ENCODE measurements around the gene RRAS. TPM values are rescaled to one million over a fixed set of nuclear protein-coding genes. Genes with fewer than 3 reads are reported as not detected.

Gene RRAS
- polyA plus RNA-seq, 2 donors, result 45.1 to 46.0 TPM

- H3K36me3 ChIP-seq (ENCODE audit: control insufficient read depth in 2 of 2, insufficient read depth in 2 of 2, low read length in 1 of 2), result peaks cover 4 to 29% of the 10 kb centered on the region in 2 donors
- H3K27ac ChIP-seq (ENCODE audit: low read depth in 2 of 2, low read length in 1 of 2), result no peak overlapping the region
- no peaks in the 10 kb centered on the region for H3K9me3 ChIP-seq (ENCODE audit: control insufficient read depth in 2 of 2, insufficient read depth in 1 of 2, low read depth in 1 of 2, low read length in 1 of 2)
- no peak overlapping the region for H3K4me3 ChIP-seq (ENCODE audit: low read depth in 1 of 2, low read length in 2 of 2)
- peaks cover 0 to 2% of the 10 kb centered on the region in 2 donors for H3K4me1 ChIP-seq (ENCODE audit: control insufficient read depth in 2 of 2, insufficient read depth in 2 of 2, low read length in 1 of 2)
- WGBS, 2 donors, result 86 to 91% methylated on average over 11 of the region's 11 CpGs
- H3K27me3 ChIP-seq (ENCODE audit: control insufficient read depth in 1 of 2, insufficient read depth in 2 of 2, low read length in 2 of 2), result no peaks in the 10 kb centered on the region
Observed at GRCh38 chr19:49645592-49645991, 5.6 kb upstream of the RRAS start.

GRCh38 chr19:49643466-49643865 lies 3.5 kb upstream of the RRAS start:
- H3K27ac ChIP-seq (ENCODE audit: low read depth in 2 of 2, low read length in 1 of 2), result peak overlapping the region in 1 of 2 donors; percentile 0
- H3K9me3 ChIP-seq (ENCODE audit: control insufficient read depth in 2 of 2, insufficient read depth in 1 of 2, low read depth in 1 of 2, low read length in 1 of 2), result no peaks in the 10 kb centered on the region
- H3K4me1 ChIP-seq (ENCODE audit: control insufficient read depth in 2 of 2, insufficient read depth in 2 of 2, low read length in 1 of 2), result peaks cover 0 to 2% of the 10 kb centered on the region in 2 donors
- no peaks in the 10 kb centered on the region for H3K27me3 ChIP-seq (ENCODE audit: control insufficient read depth in 1 of 2, insufficient read depth in 2 of 2, low read length in 2 of 2)
- no peak overlapping the region for H3K4me3 ChIP-seq (ENCODE audit: low read depth in 1 of 2, low read length in 2 of 2)
- WGBS, 2 donors, result 61 to 68% methylated on average over 2 of the region's 2 CpGs
- peaks cover 4 to 18% of the 10 kb centered on the region in 2 donors for H3K36me3 ChIP-seq (ENCODE audit: control insufficient read depth in 2 of 2, insufficient read depth in 2 of 2, low read length in 1 of 2)

GRCh38 chr19:49642492-49643035 lies 2.6 kb upstream of the RRAS start:
- Histone ChIP-seq H3K27ac (ENCODE audit: low read depth in 2 of 2, low read length in 1 of 2) (peak overlapping the region; percentile 93 to 95), H3K27me3 (ENCODE audit: control insufficient read depth in 1 of 2, insufficient read depth in 2 of 2, low read length in 2 of 2) (no peaks in the 10 kb centered on the region), H3K36me3 (ENCODE audit: control insufficient read depth in 2 of 2, insufficient read depth in 2 of 2, low read length in 1 of 2) (peaks cover 4 to 18% of the 10 kb centered on the region in 2 donors), H3K9me3 (ENCODE audit: control insufficient read depth in 2 of 2, insufficient read depth in 1 of 2, low read depth in 1 of 2, low read length in 1 of 2) (no peaks in the 10 kb centered on the region), H3K4me3 (ENCODE audit: low read depth in 1 of 2, low read length in 2 of 2) (peak overlapping the region; percentile 89 to 95), H3K4me1 (ENCODE audit: control insufficient read depth in 2 of 2, insufficient read depth in 2 of 2, low read length in 1 of 2) (peaks cover 0 to 2% of the 10 kb centered on the region in 2 donors)
- 4 to 6% methylated on average over 5 of the region's 5 CpGs for WGBS, 2 donors

DNA sequence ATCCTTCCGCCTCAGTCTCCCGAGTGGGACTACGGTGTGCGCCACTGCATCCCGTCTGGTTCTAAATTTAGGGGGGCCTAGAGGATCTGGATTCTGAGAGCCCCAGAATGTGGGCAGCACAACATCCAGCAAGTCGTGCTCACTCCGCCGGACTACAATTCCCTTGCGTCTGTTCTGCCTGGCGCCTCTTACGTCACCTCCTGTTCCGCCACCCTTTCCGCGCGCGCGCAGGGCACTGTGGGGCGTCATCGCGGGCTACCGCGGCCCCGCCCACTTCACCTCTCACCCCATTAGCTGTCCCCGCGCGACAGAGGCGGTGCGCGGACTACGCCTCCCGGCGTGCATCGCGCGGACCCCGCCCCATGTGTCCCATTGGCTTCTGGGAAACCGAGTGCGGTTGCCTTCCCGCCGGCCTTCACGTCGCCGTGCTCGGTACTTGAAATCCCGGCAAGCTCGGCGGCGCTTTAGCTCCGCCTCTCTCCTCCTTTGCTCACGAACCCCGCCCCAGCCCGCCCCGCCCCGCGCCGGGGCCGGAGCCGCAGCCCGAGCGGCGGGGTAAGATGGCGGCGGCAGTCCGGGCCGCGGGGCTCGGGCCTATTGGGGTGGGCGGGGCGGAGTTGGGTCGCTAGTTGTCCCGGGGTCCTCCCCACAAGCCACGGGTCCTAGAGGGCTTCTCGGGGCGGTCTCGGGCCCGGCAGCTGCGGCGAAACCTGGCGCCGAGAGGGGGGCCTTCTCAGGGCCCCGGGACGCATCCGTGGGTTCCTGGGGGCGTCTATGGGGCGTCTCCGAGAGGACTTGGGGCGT lies 1.9 kb upstream of the RRAS start, which contains the start of gene SCAF1:
Gene SCAF1, plus strand, starts transcription at position 522 of the 804 bp plus-strand sequence. CDS start 2,818 bp downstream, outside the sequence.
- peaks cover 0 to 12% of the 10 kb centered on the region in 2 donors for H3K36me3 ChIP-seq (ENCODE audit: control insufficient read depth in 2 of 2, insufficient read depth in 2 of 2, low read length in 1 of 2)
- no peaks in the 10 kb centered on the region for H3K9me3 ChIP-seq (ENCODE audit: control insufficient read depth in 2 of 2, insufficient read depth in 1 of 2, low read depth in 1 of 2, low read length in 1 of 2)
- H3K27me3 ChIP-seq (ENCODE audit: control insufficient read depth in 1 of 2, insufficient read depth in 2 of 2, low read length in 2 of 2), result no peaks in the 10 kb centered on the region
- peak within 1 kb of the TSS; percentile 89 to 95 for H3K4me3 ChIP-seq (ENCODE audit: low read depth in 1 of 2, low read length in 2 of 2)
- H3K4me1 ChIP-seq (ENCODE audit: control insufficient read depth in 2 of 2, insufficient read depth in 2 of 2, low read length in 1 of 2), result peaks cover under 1 to 2% of the 10 kb centered on the region in 2 donors
- H3K27ac ChIP-seq (ENCODE audit: low read depth in 2 of 2, low read length in 1 of 2), result peak within 1 kb of the TSS; percentile 95 to 99
- WGBS, 2 donors, result 0 to 1% methylated on average over 85 to 87 of the region's 87 CpGs

DNA sequence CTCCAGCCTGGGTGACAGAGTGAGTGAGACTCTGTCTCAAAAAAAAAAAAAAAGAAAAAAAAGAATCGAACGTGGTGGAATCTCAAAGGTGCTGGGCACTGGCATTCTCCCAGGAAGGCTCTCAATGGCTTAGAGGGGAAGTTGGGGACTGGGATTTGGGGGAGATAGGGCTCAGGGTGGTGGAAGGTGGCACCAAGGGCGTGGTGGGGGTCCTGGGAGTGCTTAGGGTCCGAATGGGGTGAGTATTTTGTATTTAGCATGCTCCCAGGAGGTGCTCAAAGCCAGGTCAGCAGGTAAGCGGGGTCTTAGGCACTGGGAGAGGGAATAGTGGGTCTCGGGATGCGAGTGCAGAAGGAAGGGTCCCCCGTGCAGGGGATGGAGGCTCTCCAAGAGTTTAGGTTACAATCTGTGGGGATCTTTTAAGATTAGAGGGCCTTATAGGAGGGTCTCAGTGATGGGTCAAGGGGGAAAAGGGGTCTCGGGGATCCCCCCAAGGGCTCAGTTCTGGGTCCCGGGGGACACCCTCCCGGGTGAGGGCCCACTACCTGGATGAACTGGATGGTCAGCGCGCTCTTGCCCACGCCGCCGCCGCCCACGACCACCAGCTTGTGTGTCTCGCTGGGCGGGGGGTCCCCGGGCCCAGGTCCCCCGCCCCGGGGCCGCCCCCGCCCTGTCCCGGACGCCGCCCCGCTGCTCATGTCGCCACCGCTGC lies 386 bp downstream of the RRAS start:
- WGBS, 2 donors, result 3 to 4% methylated on average over 29 to 31 of the region's 31 CpGs
- Histone ChIP-seq H3K4me3 (ENCODE audit: low read depth in 1 of 2, low read length in 2 of 2) (peak overlapping the region; percentile 52 to 55), H3K27me3 (ENCODE audit: control insufficient read depth in 1 of 2, insufficient read depth in 2 of 2, low read length in 2 of 2) (no peaks in the 10 kb centered on the region), H3K27ac (ENCODE audit: low read depth in 2 of 2, low read length in 1 of 2) (peak overlapping the region; percentile 92 to 95), H3K36me3 (ENCODE audit: control insufficient read depth in 2 of 2, insufficient read depth in 2 of 2, low read length in 1 of 2) (no peaks in the 10 kb centered on the region), H3K9me3 (ENCODE audit: control insufficient read depth in 2 of 2, insufficient read depth in 1 of 2, low read depth in 1 of 2, low read length in 1 of 2) (no peaks in the 10 kb centered on the region), H3K4me1 (ENCODE audit: control insufficient read depth in 2 of 2, insufficient read depth in 2 of 2, low read length in 1 of 2) (peaks cover 6% of the 10 kb centered on the region in 2 donors)

DNA sequence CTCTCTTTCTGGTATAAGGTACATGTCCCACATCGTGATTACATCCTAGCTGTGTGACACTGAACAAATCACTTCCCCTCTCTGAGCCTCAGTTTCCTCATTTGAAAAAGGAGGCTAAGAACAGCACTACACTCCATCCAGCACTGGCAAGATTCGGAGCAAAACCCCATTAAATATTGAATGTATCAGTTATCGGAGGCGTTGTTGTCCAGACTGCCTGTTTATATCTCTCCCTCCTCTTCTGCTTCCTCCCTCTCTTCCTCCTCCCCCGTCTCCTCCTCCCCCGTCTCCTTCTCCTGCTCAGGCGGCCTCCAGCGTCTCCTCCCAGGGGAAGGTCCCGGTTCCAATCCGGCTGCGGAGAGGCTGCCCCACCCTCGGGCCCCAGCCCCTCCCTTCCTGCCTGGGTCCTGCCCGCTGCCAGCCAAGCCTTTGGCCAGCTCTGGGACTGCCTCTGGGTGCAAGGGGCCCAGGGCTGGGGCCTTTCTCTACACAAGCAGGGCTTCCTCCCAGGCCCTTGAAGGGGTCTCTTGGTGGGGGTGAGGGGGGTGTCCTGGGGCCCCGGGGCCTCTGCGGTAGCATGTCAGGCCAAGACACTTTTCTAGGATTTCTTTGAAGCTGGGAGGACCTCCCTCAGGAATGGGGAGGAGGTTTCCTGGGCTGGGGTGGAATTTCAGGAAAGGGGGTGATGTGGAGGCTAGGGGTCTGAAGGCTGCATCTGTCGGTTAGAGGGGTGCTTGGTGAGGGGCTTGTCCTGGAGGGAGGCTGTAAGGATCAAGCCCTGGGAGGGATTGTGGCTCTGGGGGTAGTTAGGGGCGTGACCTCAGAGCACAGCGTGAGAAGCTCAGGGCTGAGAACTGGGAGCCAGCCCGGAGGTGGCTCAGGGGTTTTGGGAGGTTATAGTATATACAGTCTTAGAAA lies 1.9 kb downstream of the RRAS start:
- Histone ChIP-seq H3K4me1 (ENCODE audit: control insufficient read depth in 2 of 2, insufficient read depth in 2 of 2, low read length in 1 of 2) (peaks cover 6% of the 10 kb centered on the region in 2 donors), H3K27ac (ENCODE audit: low read depth in 2 of 2, low read length in 1 of 2) (peak overlapping the region; percentile 70 to 88), H3K9me3 (ENCODE audit: control insufficient read depth in 2 of 2, insufficient read depth in 1 of 2, low read depth in 1 of 2, low read length in 1 of 2) (no peaks in the 10 kb centered on the region), H3K36me3 (ENCODE audit: control insufficient read depth in 2 of 2, insufficient read depth in 2 of 2, low read length in 1 of 2) (no peaks in the 10 kb centered on the region), H3K4me3 (ENCODE audit: low read depth in 1 of 2, low read length in 2 of 2) (no peak overlapping the region), H3K27me3 (ENCODE audit: control insufficient read depth in 1 of 2, insufficient read depth in 2 of 2, low read length in 2 of 2) (no peaks in the 10 kb centered on the region)
- WGBS, 2 donors, result 6 to 7% methylated on average over 19 of the region's 19 CpGs

GRCh38 chr19:49636233-49636932 lies 3.6 kb downstream of the RRAS start:
- Histone ChIP-seq H3K36me3 (ENCODE audit: control insufficient read depth in 2 of 2, insufficient read depth in 2 of 2, low read length in 1 of 2) (no peaks in the 10 kb centered on the region), H3K4me1 (ENCODE audit: control insufficient read depth in 2 of 2, insufficient read depth in 2 of 2, low read length in 1 of 2) (peaks cover 6% of the 10 kb centered on the region in 2 donors), H3K27ac (ENCODE audit: low read depth in 2 of 2, low read length in 1 of 2) (peak overlapping the region in 1 of 2 donors; percentile 27), H3K27me3 (ENCODE audit: control insufficient read depth in 1 of 2, insufficient read depth in 2 of 2, low read length in 2 of 2) (no peaks in the 10 kb centered on the region), H3K4me3 (ENCODE audit: low read depth in 1 of 2, low read length in 2 of 2) (no peak overlapping the region), H3K9me3 (ENCODE audit: control insufficient read depth in 2 of 2, insufficient read depth in 1 of 2, low read depth in 1 of 2, low read length in 1 of 2) (no peaks in the 10 kb centered on the region)
- 77 to 78% methylated on average over 30 of the region's 30 CpGs for WGBS, 2 donors

- no peaks in the 10 kb centered on the region for H3K36me3 ChIP-seq (ENCODE audit: control insufficient read depth in 2 of 2, insufficient read depth in 2 of 2, low read length in 1 of 2)
- 40 to 44% methylated on average over 24 of the region's 24 CpGs for WGBS, 2 donors
- H3K9me3 ChIP-seq (ENCODE audit: control insufficient read depth in 2 of 2, insufficient read depth in 1 of 2, low read depth in 1 of 2, low read length in 1 of 2), result no peaks in the 10 kb centered on the region
- peaks cover 6 to 7% of the 10 kb centered on the region in 2 donors for H3K4me1 ChIP-seq (ENCODE audit: control insufficient read depth in 2 of 2, insufficient read depth in 2 of 2, low read length in 1 of 2)
- H3K27me3 ChIP-seq (ENCODE audit: control insufficient read depth in 1 of 2, insufficient read depth in 2 of 2, low read length in 2 of 2), result no peaks in the 10 kb centered on the region
- H3K4me3 ChIP-seq (ENCODE audit: low read depth in 1 of 2, low read length in 2 of 2), result no peak overlapping the region
- peak overlapping the region; percentile 14 to 50 for H3K27ac ChIP-seq (ENCODE audit: low read depth in 2 of 2, low read length in 1 of 2)
Observed at GRCh38 chr19:49635530-49636232, 4.3 kb downstream of the RRAS start.

Measured in esophagus (tissue), 2 donors.